HG03060 (cell line): ENCODE measurements around the gene AGK.

ENCODE experiments used
- ATAC-seq: cut with Tn5 transposase; IDR thresholded peaks from one replicate; pipeline ENCODE4 v1.9.1; 2021; ENCODE audit warnings: low read depth, moderate number of reproducible peaks; ENCODE audit not compliant: unreplicated experiment

AGK gene

GRCh38 chr7:141700848-141701371 lies 149.7 kb downstream of the AGK start:
- ATAC-seq, result no peak

DNA sequence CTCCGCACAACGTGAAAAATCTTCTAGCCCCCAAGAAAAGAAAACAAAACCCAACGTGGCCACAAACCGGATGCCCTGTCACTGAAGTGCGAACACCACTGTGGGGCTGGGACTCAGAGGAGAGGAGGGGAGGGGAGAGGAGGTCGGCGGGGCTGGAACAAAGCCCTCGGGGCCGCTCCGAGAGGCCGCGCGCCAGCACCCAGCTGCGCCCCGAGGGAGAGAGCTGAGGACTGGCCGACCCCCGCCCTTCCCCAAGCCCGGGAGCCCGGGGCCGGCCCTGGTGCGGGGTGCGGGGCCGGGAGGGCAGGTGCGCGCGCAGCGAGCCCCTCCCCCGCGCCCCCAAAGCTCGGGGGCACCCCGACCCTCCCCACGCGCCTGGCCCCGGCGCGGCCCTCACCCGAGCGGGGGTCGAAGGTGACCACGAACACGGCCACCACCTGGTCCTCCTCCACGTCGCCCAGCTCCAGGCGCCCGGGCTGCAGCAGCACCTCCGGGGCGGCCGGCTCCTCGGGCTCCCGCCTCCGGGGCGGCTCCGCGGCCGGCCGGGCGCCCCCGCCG lies 150.4 kb downstream of the AGK start:
- ATAC-seq, result no peak

- ATAC-seq, result no peak
Measured at GRCh38 chr7:141702047-141702567, 150.9 kb downstream of the AGK start, which contains the start of gene DENND11. Gene DENND11 (minus strand): TSS chr7:141702166. CDS start chr7:141702153, 13 bp downstream.

- ATAC-seq, result no peak
Measured at GRCh38 chr7:141702892-141703291, 151.7 kb downstream of the AGK start.

- no peak for ATAC-seq
Measured at GRCh38 chr7:141704112-141704511, 152.9 kb downstream of the AGK start.

GRCh38 chr7:141704741-141705140 lies 153.5 kb downstream of the AGK start:
- no peak for ATAC-seq
